ENCODE measurements around the gene CLEC6A. TPM values are rescaled to one million over a fixed set of nuclear protein-coding genes. Genes with fewer than 3 reads are reported as not detected.

CLEC6A gene
- total RNA-seq, 1 experiment from 2014 or later, result not detected

GRCh38 chr12:8517971-8518370 lies 62.2 kb downstream of the CLEC6A start:
- intact Hi-C loops (cut with micrococcal nuclease; ENCODE audit: unreplicated experiment), result no loop called here
- no peaks in the 10 kb centered on the region for H3K36me3 ChIP-seq (ENCODE audit: control insufficient read depth, insufficient read depth, low read length)
- DNase-seq, result no peak
- Mint-ChIP-seq H3K4me1 (ENCODE audit: low read depth, unreplicated experiment) (no peaks in the 10 kb centered on the region), H3K36me3 (ENCODE audit: insufficient read depth, unreplicated experiment) (no peaks in the 10 kb centered on the region), H3K9me3 (ENCODE audit: unreplicated experiment) (no peaks in the 10 kb centered on the region), H3K4me3 (ENCODE audit: unreplicated experiment) (no peak overlapping the region), H3K27me3 (ENCODE audit: insufficient read depth, unreplicated experiment) (peaks cover 18% of the 10 kb centered on the region), H3K27ac (ENCODE audit: unreplicated experiment) (no peak overlapping the region)
- no TSS peak for BruUV-seq (replicated peaks)
- no peak for TF ChIP-seq CTCF (IDR thresholded peaks at IDR 0.05; ENCODE audit: insufficient read depth in 1 of 2, low read depth in 1 of 2, low read length in 1 of 2, severe bottlenecking in 1 of 2, unreplicated experiment in 1 of 2)
- no peak overlapping the region for H3K4me3 ChIP-seq (ENCODE audit: low read depth, low read length)
- ChIA-PET CTCF (interaction anchor here (1.0 kb wide), 1 partner anchor 26 kb away, joined by 3 read pairs; no protein-coding TSS in a partner anchor), POLR2A (no interaction called here)
- no peaks in the 10 kb centered on the region for H3K4me1 ChIP-seq
- H3K9me3 ChIP-seq, result no peaks in the 10 kb centered on the region; the same call in 1 of the 2 replicates
- no peaks in the 10 kb centered on the region for H3K27me3 ChIP-seq (replicated peaks; ENCODE audit: control insufficient read depth, insufficient read depth, low read length)

- BruUV-seq (replicated peaks), result no TSS peak
- H3K9me3 Mint-ChIP-seq (ENCODE audit: unreplicated experiment), result peaks cover 2% of the 10 kb centered on the region
- CTCF ChIA-PET, result no interaction called here
- no peaks in the 10 kb centered on the region for H3K4me1 Mint-ChIP-seq (ENCODE audit: low read depth, unreplicated experiment)
- no peaks in the 10 kb centered on the region for H3K27me3 ChIP-seq (replicated peaks; ENCODE audit: control insufficient read depth, insufficient read depth, low read length)
- no peaks in the 10 kb centered on the region; the same call in 1 of the 2 replicates for H3K9me3 ChIP-seq
- H3K36me3 Mint-ChIP-seq (ENCODE audit: insufficient read depth, unreplicated experiment), result no peaks in the 10 kb centered on the region
- H3K4me3 ChIP-seq (ENCODE audit: low read depth, low read length), result no peak overlapping the region
- intact Hi-C loops (cut with micrococcal nuclease; ENCODE audit: unreplicated experiment), result no loop called here
- no peaks in the 10 kb centered on the region for H3K36me3 ChIP-seq (ENCODE audit: control insufficient read depth, insufficient read depth, low read length)
- no peak overlapping the region for H3K27ac Mint-ChIP-seq (ENCODE audit: unreplicated experiment)
- TF ChIP-seq CTCF (IDR thresholded peaks at IDR 0.05; ENCODE audit: insufficient read depth in 1 of 2, low read depth in 1 of 2, low read length in 1 of 2, severe bottlenecking in 1 of 2, unreplicated experiment in 1 of 2), result no peak
- POLR2A ChIA-PET, result no interaction called here
- H3K4me1 ChIP-seq, result no peaks in the 10 kb centered on the region
- no peak for DNase-seq
- H3K4me3 Mint-ChIP-seq (ENCODE audit: unreplicated experiment), result no peak overlapping the region
- H3K27me3 Mint-ChIP-seq (ENCODE audit: insufficient read depth, unreplicated experiment), result peaks cover 11% of the 10 kb centered on the region
Measured at GRCh38 chr12:8519171-8519570, 63.4 kb downstream of the CLEC6A start.

GRCh38 chr12:8527250-8528130 lies 71.7 kb downstream of the CLEC6A start:
- peaks cover 13% of the 10 kb centered on the region for H3K9me3 Mint-ChIP-seq (ENCODE audit: unreplicated experiment)
- no peaks in the 10 kb centered on the region for H3K36me3 Mint-ChIP-seq (ENCODE audit: insufficient read depth, unreplicated experiment)
- ChIA-PET CTCF (no interaction called here), POLR2A (no interaction called here)
- intact Hi-C loops (cut with micrococcal nuclease; ENCODE audit: unreplicated experiment), result no loop called here
- BruUV-seq (replicated peaks), result no TSS peak
- peaks cover 37% of the 10 kb centered on the region for H3K27me3 Mint-ChIP-seq (ENCODE audit: insufficient read depth, unreplicated experiment)
- H3K27ac Mint-ChIP-seq (ENCODE audit: unreplicated experiment), result no peak overlapping the region
- H3K9me3 ChIP-seq, result no peaks in the 10 kb centered on the region; the same call in none of the 2 replicates
- no peaks in the 10 kb centered on the region for H3K4me1 Mint-ChIP-seq (ENCODE audit: low read depth, unreplicated experiment)
- no peak for DNase-seq
- no peaks in the 10 kb centered on the region for H3K36me3 ChIP-seq (ENCODE audit: control insufficient read depth, insufficient read depth, low read length)
- H3K4me3 ChIP-seq (ENCODE audit: low read depth, low read length), result no peak overlapping the region
- no peak overlapping the region for H3K4me3 Mint-ChIP-seq (ENCODE audit: unreplicated experiment)
- no peaks in the 10 kb centered on the region for H3K4me1 ChIP-seq
- no peaks in the 10 kb centered on the region for H3K27me3 ChIP-seq (replicated peaks; ENCODE audit: control insufficient read depth, insufficient read depth, low read length)
- TF ChIP-seq CTCF (IDR thresholded peaks at IDR 0.05; ENCODE audit: insufficient read depth in 1 of 2, low read depth in 1 of 2, low read length in 1 of 2, severe bottlenecking in 1 of 2, unreplicated experiment in 1 of 2), result no peak

Other genes starting within 250 kb of the CLEC6A start
- gene FAM90A1, start 228.3 kb upstream of the CLEC6A start, total RNA-seq (2022), result 0.14 and 0.34 TPM in 2 replicates
- not detected in 2 replicates for gene CLEC4D, start 57.5 kb downstream of the CLEC6A start, total RNA-seq (2022)
- gene CLEC4E, start 84.9 kb downstream of the CLEC6A start, total RNA-seq (2022), result not detected in 2 replicates
- gene AICDA, start 156.9 kb downstream of the CLEC6A start, total RNA-seq (2022), result not detected in 2 replicates
- gene MFAP5, start 206.9 kb downstream of the CLEC6A start, total RNA-seq (2022), result 0.61 and 1.00 TPM in 2 replicates
- 3.3 and 3.6 TPM in 2 replicates for gene RIMKLB, start 242.0 kb downstream of the CLEC6A start, total RNA-seq (2022)

Data from Caco-2 (cell line).